ENCODE measurements around the gene ACTR5.
A peak's percentile ranks its signal among the peaks of the same experiment; 100 is the strongest.

Gene ACTR5

DNA sequence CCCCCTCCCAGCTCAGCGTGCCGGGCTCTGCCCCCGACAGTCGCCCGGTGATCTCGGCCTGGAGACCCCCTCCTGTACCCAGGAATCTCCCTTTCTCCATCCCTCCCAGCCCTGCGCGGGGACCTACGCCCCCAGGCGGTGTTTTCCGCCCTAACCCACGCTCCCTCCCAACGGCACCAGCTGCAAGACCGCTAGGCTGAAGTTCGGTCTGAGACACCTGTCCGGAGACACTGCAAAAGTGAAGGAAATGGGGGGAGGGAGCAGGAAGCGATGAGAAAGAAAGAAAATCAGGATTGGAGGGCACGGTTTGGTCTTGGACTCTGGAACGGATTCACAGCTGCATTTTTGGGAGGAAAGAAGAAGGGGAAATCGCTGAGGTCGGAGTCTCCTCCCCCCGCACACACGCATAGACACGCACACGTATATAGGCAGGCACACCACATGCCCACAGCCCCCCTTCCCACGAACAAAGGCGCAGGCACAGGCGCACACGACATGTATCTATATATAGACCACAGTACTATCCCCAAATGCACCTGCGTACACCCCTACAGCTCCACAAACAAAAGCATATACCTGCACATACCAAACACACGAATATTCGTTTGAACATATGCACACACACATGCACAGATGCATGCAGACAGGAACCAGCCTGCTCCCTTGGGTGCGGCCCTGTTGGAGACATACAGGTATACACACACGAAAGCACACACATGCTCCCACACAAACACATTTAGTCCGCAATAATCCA, 22.9 kb upstream of the ACTR5 start:
- H3K36me3 ChIP-seq (ENCODE audit: insufficient read depth, low read length) = no peaks in the 10 kb centered on the region
- H3K9ac ChIP-seq (ENCODE audit: low read depth, low read length) = peak overlapping the region; percentile 44; the same call in 1 of the 2 replicates
- H3K4me1 ChIP-seq (ENCODE audit: insufficient read depth, low read length) = peaks cover 3% of the 10 kb centered on the region; the same call in 1 of the 2 replicates
- H3K9me3 ChIP-seq (ENCODE audit: control insufficient read depth, insufficient read depth, low read length) = no peaks in the 10 kb centered on the region

DNA sequence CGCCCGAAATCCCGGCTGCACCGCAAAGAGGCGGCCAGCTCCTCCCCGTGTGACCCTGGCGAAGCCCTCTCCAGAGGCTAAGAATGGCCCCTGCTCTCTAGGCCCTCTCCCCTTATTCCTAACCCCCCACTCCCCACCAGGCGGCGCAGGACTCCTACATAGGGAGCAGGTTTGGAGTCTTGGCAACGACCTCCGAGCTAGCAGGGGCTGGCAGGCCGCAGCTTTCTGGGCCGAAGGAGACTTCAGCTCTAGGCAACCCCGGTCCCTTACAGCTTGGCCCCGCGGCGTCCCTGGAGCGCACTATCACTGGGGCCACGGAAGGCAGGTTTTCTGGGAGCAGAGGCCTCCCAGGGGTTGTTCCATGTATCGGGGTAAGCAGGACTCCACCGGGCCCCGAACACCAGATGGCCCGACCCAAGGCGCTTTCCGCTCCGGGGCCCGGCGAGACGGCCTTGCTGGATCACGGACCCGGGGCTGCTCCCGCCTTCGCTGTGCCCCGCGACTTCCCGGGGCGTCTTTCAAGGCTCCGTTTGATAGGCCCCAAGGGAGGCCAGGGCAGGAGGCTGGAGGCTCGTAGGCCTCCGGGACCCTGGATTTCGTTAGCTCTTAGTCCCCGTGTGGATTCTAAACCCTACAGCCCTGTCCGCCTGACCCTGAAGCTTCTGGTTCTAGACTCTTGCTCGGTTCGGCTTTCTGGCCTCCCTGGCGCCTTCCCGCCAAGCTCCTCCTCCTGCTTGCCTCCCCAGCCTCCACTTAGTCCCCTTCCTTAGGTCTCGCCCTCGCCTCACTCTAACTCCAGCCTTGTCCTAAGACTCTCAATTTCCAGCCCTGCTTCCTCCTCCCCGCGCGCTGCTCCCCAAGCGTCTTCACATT, 22.1 kb upstream of the ACTR5 start:
- H3K9me3 ChIP-seq (ENCODE audit: control insufficient read depth, insufficient read depth, low read length) = no peaks in the 10 kb centered on the region
- H3K36me3 ChIP-seq (ENCODE audit: insufficient read depth, low read length) = no peaks in the 10 kb centered on the region
- H3K9ac ChIP-seq (ENCODE audit: low read depth, low read length) = peak overlapping the region; percentile 33; the same call in 1 of the 2 replicates
- H3K4me1 ChIP-seq (ENCODE audit: insufficient read depth, low read length) = peaks cover 3% of the 10 kb centered on the region; the same call in 1 of the 2 replicates

DNA sequence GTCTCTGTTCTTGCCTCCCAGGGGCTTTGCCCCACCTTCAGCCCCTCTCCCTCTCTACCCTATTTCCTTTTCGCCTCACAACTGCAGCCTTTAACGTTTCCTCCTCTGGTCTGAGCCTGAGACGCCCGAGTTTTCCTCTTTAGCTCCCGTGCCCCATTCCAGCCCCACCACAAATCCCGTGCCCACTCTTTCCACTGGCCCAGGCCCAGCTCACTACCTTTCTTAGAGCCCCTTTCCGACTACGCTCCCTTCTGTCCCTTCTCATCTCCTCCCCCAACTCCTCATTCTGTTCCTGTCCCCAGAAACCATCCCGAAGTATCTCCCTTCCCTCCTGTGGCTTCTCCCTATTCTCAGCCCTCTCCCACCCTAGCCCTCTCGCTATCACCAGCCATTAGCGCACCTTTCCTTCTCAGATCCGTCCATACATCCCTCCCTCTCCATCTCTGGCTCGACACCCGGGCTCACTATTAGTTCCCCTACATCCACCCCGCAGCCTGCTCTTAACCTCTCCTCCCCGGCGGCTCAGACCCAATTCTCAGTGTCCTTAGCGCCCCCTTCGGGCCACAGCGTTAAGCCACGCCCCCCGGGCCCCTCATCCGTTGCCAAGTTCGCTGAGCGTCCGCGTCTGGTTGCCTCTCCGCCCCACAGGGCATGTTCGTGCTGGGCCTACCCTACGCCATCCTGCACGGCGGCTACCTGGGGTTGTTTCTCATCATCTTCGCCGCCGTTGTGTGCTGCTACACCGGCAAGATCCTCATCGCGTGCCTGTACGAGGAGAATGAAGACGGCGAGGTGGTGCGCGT, 21.3 kb upstream of the ACTR5 start:
- H3K9ac ChIP-seq (ENCODE audit: low read depth, low read length) = peak overlapping the region; percentile 33; the same call in 1 of the 2 replicates
- no peaks in the 10 kb centered on the region for H3K9me3 ChIP-seq (ENCODE audit: control insufficient read depth, insufficient read depth, low read length)
- H3K36me3 ChIP-seq (ENCODE audit: insufficient read depth, low read length) = no peaks in the 10 kb centered on the region
- H3K4me1 ChIP-seq (ENCODE audit: insufficient read depth, low read length) = peaks cover 3% of the 10 kb centered on the region; the same call in 1 of the 2 replicates

DNA sequence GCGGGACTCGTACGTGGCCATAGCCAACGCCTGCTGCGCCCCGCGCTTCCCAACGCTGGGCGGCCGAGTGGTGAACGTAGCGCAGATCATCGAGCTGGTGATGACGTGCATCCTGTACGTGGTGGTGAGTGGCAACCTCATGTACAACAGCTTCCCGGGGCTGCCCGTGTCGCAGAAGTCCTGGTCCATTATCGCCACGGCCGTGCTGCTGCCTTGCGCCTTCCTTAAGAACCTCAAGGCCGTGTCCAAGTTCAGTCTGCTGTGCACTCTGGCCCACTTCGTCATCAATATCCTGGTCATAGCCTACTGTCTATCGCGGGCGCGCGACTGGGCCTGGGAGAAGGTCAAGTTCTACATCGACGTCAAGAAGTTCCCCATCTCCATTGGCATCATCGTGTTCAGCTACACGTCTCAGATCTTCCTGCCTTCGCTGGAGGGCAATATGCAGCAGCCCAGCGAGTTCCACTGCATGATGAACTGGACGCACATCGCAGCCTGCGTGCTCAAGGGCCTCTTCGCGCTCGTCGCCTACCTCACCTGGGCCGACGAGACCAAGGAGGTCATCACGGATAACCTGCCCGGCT, 20.6 kb upstream of the ACTR5 start:
- Histone ChIP-seq H3K9ac (ENCODE audit: low read depth, low read length) (peak overlapping the region; percentile 33; the same call in 1 of the 2 replicates), H3K4me1 (ENCODE audit: insufficient read depth, low read length) (peaks cover 3% of the 10 kb centered on the region; the same call in 1 of the 2 replicates), H3K9me3 (ENCODE audit: control insufficient read depth, insufficient read depth, low read length) (no peaks in the 10 kb centered on the region), H3K36me3 (ENCODE audit: insufficient read depth, low read length) (no peaks in the 10 kb centered on the region)

DNA sequence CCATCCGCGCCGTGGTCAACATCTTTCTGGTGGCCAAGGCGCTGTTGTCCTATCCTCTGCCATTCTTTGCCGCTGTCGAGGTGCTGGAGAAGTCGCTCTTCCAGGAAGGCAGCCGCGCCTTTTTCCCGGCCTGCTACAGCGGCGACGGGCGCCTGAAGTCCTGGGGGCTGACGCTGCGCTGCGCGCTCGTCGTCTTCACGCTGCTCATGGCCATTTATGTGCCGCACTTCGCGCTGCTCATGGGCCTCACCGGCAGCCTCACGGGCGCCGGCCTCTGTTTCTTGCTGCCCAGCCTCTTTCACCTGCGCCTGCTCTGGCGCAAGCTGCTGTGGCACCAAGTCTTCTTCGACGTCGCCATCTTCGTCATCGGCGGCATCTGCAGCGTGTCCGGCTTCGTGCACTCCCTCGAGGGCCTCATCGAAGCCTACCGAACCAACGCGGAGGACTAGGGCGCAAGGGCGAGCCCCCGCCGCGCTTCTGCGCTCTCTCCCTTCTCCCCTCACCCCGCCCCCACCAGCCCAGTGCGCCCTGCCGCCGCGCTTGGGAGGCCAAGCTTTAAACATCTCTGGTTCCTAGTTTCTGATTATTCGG, 20.0 kb upstream of the ACTR5 start:
- H3K36me3 ChIP-seq (ENCODE audit: insufficient read depth, low read length) = no peaks in the 10 kb centered on the region
- H3K4me1 ChIP-seq (ENCODE audit: insufficient read depth, low read length) = no peaks in the 10 kb centered on the region; the same call in 1 of the 2 replicates
- H3K9me3 ChIP-seq (ENCODE audit: control insufficient read depth, insufficient read depth, low read length) = no peaks in the 10 kb centered on the region
- H3K9ac ChIP-seq (ENCODE audit: low read depth, low read length) = peak overlapping the region; percentile 33; the same call in 1 of the 2 replicates

DNA sequence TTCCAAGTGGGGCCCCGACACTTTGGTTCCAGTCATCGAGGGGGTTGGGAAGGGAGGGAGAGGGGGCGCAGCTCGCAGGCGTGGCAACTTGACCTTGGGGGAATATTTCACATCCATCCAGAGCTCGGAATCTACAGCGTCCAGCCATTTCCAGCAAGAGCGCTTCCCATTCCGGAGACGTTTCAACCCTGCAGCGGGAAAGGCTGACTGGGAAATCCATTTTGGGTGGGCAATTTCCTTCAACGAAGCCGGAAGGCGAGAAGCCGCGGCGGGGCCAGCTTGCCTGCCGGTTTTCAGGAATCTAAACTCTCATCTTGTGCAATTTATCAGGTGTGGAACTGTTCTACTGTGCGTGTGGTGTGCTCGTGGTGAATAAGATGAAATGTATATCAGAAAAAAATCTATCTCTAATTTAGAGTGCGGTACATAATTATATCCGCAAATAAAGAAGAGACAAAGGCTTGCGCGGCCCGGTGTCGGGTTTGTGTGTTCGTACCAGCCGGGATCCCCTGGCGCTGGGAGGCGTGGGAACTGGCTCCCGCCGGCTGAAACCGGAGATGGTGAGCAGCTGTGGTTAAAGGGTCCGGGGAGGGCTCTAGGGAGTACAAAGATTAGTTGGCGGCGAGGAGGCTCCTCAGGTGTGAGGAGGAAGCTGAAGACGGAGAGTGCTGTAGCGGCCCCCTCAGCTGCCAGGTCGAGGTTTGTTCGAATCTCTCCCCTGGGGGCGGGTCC, 19.2 kb upstream of the ACTR5 start:
- Histone ChIP-seq H3K9me3 (ENCODE audit: control insufficient read depth, insufficient read depth, low read length) (no peaks in the 10 kb centered on the region), H3K4me1 (ENCODE audit: insufficient read depth, low read length) (no peaks in the 10 kb centered on the region), H3K36me3 (ENCODE audit: insufficient read depth, low read length) (no peaks in the 10 kb centered on the region), H3K9ac (ENCODE audit: low read depth, low read length) (peak overlapping the region; percentile 33; the same call in 1 of the 2 replicates)

GRCh38 chr20:38729767-38730166, 18.5 kb upstream of the ACTR5 start:
- Histone ChIP-seq H3K4me1 (ENCODE audit: insufficient read depth, low read length) (no peaks in the 10 kb centered on the region), H3K9ac (ENCODE audit: low read depth, low read length) (peak overlapping the region; percentile 4; the same call in 1 of the 2 replicates), H3K9me3 (ENCODE audit: control insufficient read depth, insufficient read depth, low read length) (no peaks in the 10 kb centered on the region), H3K36me3 (ENCODE audit: insufficient read depth, low read length) (no peaks in the 10 kb centered on the region)

DNA sequence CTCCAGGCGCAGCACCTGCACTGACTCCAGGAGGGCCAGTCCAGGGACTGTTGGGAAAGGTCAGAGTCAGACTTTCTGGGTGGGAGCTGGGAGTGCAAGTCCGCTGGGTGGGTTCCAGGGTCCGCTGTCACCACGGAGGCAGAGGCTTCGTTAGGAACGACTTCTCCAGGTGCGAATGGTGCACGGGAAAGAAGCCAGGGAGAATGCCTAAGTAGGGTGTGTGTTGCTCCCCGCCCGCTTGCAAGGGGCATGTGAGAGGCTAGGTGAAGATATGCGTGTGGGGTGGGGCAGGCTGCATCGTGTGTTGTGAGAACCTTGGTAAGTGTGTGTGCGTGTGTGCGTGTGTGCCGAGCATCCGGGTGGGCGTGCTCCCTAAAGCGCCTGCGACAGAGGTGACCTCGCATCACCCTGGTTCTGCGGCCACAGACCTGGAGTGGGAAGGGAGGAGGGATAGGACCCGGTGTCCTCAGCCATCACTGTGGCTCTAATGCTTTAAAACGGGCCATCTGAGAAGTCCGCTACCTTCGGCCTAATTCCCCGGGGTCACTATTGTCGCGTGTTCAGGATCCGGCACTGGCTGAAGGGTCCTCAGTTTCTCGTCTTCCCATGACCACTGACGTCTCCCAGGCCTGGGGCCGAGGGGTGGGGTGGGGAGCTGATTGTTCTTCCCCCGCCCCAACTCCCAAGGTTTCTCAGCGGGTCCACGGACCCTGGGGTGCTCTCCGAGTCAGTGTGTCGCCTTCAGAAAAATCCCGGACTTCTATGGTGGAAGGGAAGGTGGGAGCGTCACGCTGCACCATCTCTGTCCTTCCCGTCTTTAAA, 17.9 kb upstream of the ACTR5 start:
- peak overlapping the region; percentile 17; the same call in 1 of the 2 replicates for H3K9ac ChIP-seq (ENCODE audit: low read depth, low read length)
- H3K36me3 ChIP-seq (ENCODE audit: insufficient read depth, low read length) = no peaks in the 10 kb centered on the region
- no peaks in the 10 kb centered on the region for H3K4me1 ChIP-seq (ENCODE audit: insufficient read depth, low read length)
- no peaks in the 10 kb centered on the region for H3K9me3 ChIP-seq (ENCODE audit: control insufficient read depth, insufficient read depth, low read length)

GRCh38 chr20:38730989-38731737, 17.1 kb upstream of the ACTR5 start:
- Histone ChIP-seq H3K4me1 (ENCODE audit: insufficient read depth, low read length) (no peaks in the 10 kb centered on the region), H3K36me3 (ENCODE audit: insufficient read depth, low read length) (no peaks in the 10 kb centered on the region), H3K9ac (ENCODE audit: low read depth, low read length) (peak overlapping the region; percentile 44; the same call in 1 of the 2 replicates), H3K9me3 (ENCODE audit: control insufficient read depth, insufficient read depth, low read length) (no peaks in the 10 kb centered on the region)

DNA sequence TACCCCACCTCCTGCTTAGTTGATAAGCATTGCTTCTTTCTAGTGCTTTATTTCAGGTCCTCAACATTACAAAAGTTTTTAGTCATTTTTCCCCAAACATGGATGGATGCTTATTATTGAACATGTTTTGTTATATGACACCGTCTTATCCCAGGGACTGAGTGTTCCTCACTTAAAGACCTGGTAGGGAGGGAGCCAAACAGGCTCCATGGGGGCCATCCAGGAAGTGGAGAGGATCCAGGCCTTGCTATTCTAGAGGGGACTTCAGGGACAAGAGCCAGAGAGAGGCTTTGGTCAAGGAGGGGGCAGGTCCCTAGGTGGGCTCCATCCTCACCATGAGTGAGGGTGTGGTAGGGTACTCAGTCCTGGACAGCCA, 16.5 kb upstream of the ACTR5 start:
- H3K36me3 ChIP-seq (ENCODE audit: insufficient read depth, low read length) = no peaks in the 10 kb centered on the region
- no peak overlapping the region for H3K9ac ChIP-seq (ENCODE audit: low read depth, low read length)
- no peaks in the 10 kb centered on the region for H3K4me1 ChIP-seq (ENCODE audit: insufficient read depth, low read length)
- H3K9me3 ChIP-seq (ENCODE audit: control insufficient read depth, insufficient read depth, low read length) = no peaks in the 10 kb centered on the region

DNA sequence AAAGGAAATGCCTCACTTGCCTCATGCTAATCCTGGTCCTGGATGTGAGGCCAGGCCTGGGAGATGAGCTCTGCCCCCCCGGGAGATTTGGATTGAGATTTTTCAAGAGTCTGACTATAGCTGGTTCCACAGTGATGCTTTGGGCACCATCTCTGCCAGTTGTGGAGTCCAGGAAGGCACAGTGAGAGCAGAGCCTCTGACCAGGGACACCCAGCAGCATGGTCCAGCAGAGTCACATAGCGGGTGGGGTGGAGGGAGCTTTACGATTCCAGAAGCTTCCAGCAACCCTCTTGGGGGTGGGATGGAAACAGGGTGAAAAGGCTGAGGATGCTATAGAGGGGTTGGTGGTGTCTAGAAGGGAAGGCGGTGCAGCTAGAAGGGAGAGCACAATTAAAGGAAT, 15.3 kb upstream of the ACTR5 start:
- H3K9ac ChIP-seq (ENCODE audit: low read depth, low read length) = no peak overlapping the region
- H3K36me3 ChIP-seq (ENCODE audit: insufficient read depth, low read length) = no peaks in the 10 kb centered on the region
- no peaks in the 10 kb centered on the region for H3K9me3 ChIP-seq (ENCODE audit: control insufficient read depth, insufficient read depth, low read length)
- H3K4me1 ChIP-seq (ENCODE audit: insufficient read depth, low read length) = no peaks in the 10 kb centered on the region

DNA sequence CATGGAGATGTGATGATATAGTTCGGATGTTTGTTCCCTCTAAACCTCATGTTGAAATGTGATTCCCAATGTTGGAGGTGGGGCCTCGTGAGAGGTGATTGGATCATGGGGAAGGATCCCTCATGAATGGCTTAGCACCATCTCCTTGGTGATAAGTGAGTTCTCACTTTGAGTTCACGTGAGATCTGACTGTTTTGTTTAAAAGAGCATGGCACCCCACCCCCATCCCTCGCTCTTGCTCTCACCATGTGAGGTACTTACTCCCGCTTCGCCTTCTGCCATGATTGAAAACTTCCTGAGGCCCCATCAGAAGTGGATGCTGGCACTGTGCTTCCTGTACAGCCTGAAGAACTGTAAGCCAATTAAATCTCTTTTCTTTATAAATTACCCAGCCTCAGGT, 13.1 kb upstream of the ACTR5 start:
- no peaks in the 10 kb centered on the region for H3K4me1 ChIP-seq (ENCODE audit: insufficient read depth, low read length)
- no peaks in the 10 kb centered on the region for H3K9me3 ChIP-seq (ENCODE audit: control insufficient read depth, insufficient read depth, low read length)
- H3K36me3 ChIP-seq (ENCODE audit: insufficient read depth, low read length) = no peaks in the 10 kb centered on the region
- H3K9ac ChIP-seq (ENCODE audit: low read depth, low read length) = no peak overlapping the region
